ENCODE results near the gene KCMF1. TPM values are rescaled to one million over a fixed set of nuclear protein-coding genes. Genes with fewer than 3 reads are reported as not detected.

KCMF1 gene
- total and polyA plus RNA-seq, 10 of the 15 experiments (the other 5 are each of a cell fraction or from before 2014, with no cell fraction given): 8.4 to 124 (median 43.0) TPM

GRCh38 chr2:85019121-85019520 is 48.2 kb downstream of the KCMF1 start (continued):
- TF ChIP-seq ZBTB11 (CRISPR knock-in tag; IDR thresholded peaks at IDR 0.05): no peak
- no peak for TF ChIP-seq YBX1 (IDR thresholded peaks at IDR 0.05)
- TF ChIP-seq E2F4 (IDR thresholded peaks at IDR 0.05; ENCODE audit: low read depth, low read length): no peak
- TF ChIP-seq NR2C2 (IDR thresholded peaks at IDR 0.05; ENCODE audit: borderline replicate concordance, control insufficient read depth, insufficient read length, low read depth): no peak
- no peak for TF ChIP-seq USF1 (IDR thresholded peaks at IDR 0.05; ENCODE audit: borderline replicate concordance, extremely low read length, insufficient read depth, low read depth, low read length)
- no peak for TF ChIP-seq SUZ12 (IDR thresholded peaks at IDR 0.05; ENCODE audit: unreplicated experiment)
- TF ChIP-seq ZBED1 (IDR thresholded peaks at IDR 0.05; ENCODE audit: borderline replicate concordance): no peak
- no peak for TF ChIP-seq TCF7 (IDR thresholded peaks at IDR 0.05; ENCODE audit: borderline replicate concordance)
- TF ChIP-seq ZNF592 (IDR thresholded peaks at IDR 0.05): no peak
- no peak for TF ChIP-seq ZNF207 (IDR thresholded peaks at IDR 0.05; ENCODE audit: borderline replicate concordance)
